Neuron (in vitro differentiated cells): ENCODE measurements around the gene MLC1.

Experiments used
- H2AFZ ChIP-seq: one replicate; pipeline ENCODE4 v1.6.1; 2013; ENCODE audit warnings: low read depth, mild to moderate bottlenecking, inconsistent platforms, low read length, moderate library complexity
- H3K27me3 ChIP-seq: one replicate; pipeline ENCODE4 v1.6.1; 2013; ENCODE audit warnings: low read length; ENCODE audit not compliant: insufficient read depth
- H3K36me3 ChIP-seq: one replicate; pipeline ENCODE4 v1.6.1; 2013; ENCODE audit warnings: low read length; ENCODE audit not compliant: insufficient read depth
- H3K4me1 ChIP-seq: one replicate; pipeline ENCODE4 v1.6.1; 2013; ENCODE audit warnings: low read length; ENCODE audit not compliant: insufficient read depth
- H3K4me3 ChIP-seq: 2 replicates; pipeline ENCODE4 v1.5.1; 2013; ENCODE audit warnings: mild to moderate bottlenecking, low read length, moderate library complexity
- H3K9me3 ChIP-seq: one replicate; pipeline ENCODE4 v1.6.1; 2013; ENCODE audit warnings: low read length

The MLC1 gene

DNA sequence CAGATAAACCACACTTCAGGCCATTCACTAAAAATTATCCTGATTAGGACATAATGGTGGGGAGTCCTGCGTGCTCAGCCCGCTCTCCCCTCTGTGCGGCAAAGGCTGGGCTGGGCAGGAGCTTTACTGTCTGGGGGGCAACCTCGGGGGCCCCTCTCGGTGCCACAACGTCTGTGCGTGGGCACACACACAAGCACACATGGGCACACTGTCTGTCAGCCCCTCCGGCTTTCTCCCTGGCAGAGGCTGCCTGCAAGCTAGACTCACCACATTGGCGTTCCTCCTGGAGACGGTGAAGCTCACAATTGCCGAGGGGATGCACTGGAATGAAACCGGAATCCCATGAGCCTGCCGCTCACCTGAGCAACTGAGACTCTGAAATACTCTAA is 5.2 kb downstream of the MLC1 start:
- no peak overlapping the region for H2AFZ ChIP-seq
- no peaks in the 10 kb centered on the region for H3K27me3 ChIP-seq
- no peak overlapping the region for H3K4me3 ChIP-seq
- H3K9me3 ChIP-seq, result no peaks in the 10 kb centered on the region
- H3K36me3 ChIP-seq, result no peaks in the 10 kb centered on the region
- H3K4me1 ChIP-seq, result peaks cover 8% of the 10 kb centered on the region

DNA sequence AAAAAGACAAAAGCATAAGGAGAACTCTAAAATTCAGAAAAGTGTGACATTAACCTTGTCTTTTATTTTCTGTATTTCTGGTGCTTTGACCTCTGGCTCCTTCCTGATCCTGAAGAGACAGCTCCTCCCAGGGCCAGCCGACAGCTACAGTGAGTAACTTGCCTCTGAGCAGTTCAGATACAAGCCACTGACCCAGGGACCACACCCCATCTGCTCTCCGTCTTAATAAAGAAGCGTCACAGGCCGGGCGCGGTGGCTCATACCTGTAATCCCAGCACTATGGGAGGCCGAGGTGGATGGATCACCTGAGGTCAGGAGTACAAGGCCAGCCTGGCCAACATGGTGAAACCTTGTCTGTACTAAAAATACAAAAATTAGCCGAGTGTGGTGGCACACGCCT is 6.5 kb downstream of the MLC1 start:
- Histone ChIP-seq H3K4me1 (peaks cover 8% of the 10 kb centered on the region), H2AFZ (no peak overlapping the region), H3K36me3 (no peaks in the 10 kb centered on the region), H3K9me3 (no peaks in the 10 kb centered on the region), H3K27me3 (no peaks in the 10 kb centered on the region), H3K4me3 (no peak overlapping the region)

DNA sequence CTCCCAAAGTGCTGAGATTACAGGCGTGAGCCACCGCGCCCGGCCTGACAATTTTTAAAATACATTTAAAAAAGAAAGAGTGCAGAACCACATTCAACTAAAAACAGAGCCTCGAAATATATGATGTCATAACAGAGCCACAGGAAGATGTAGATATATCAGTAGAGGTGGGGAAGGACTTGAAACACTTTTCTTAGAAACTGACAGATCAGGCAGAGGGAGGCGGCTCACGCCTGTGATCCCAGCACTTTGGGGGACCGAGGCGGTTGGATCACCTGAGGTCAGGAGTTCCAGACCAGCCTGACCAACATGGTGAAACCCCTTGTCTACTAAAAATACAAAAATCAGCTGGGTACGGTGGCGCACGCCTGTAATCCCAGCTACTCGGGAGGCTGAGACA is 7.0 kb downstream of the MLC1 start:
- no peak overlapping the region for H3K4me3 ChIP-seq
- H3K27me3 ChIP-seq, result no peaks in the 10 kb centered on the region
- H3K9me3 ChIP-seq, result no peaks in the 10 kb centered on the region
- H3K36me3 ChIP-seq, result no peaks in the 10 kb centered on the region
- H3K4me1 ChIP-seq, result peaks cover 5% of the 10 kb centered on the region
- no peak overlapping the region for H2AFZ ChIP-seq

GRCh38 chr22:50076646-50077535 is 8.3 kb downstream of the MLC1 start:
- no peaks in the 10 kb centered on the region for H3K27me3 ChIP-seq
- peaks cover 4% of the 10 kb centered on the region for H3K4me1 ChIP-seq
- H3K4me3 ChIP-seq, result no peak overlapping the region
- H3K36me3 ChIP-seq, result no peaks in the 10 kb centered on the region
- H2AFZ ChIP-seq, result no peak overlapping the region
- H3K9me3 ChIP-seq, result no peaks in the 10 kb centered on the region

GRCh38 chr22:50074551-50075530 is 10.4 kb downstream of the MLC1 start:
- no peak overlapping the region for H2AFZ ChIP-seq
- H3K27me3 ChIP-seq, result no peaks in the 10 kb centered on the region
- no peaks in the 10 kb centered on the region for H3K36me3 ChIP-seq
- H3K9me3 ChIP-seq, result no peaks in the 10 kb centered on the region
- peaks cover 4% of the 10 kb centered on the region for H3K4me1 ChIP-seq
- H3K4me3 ChIP-seq, result no peak overlapping the region

DNA sequence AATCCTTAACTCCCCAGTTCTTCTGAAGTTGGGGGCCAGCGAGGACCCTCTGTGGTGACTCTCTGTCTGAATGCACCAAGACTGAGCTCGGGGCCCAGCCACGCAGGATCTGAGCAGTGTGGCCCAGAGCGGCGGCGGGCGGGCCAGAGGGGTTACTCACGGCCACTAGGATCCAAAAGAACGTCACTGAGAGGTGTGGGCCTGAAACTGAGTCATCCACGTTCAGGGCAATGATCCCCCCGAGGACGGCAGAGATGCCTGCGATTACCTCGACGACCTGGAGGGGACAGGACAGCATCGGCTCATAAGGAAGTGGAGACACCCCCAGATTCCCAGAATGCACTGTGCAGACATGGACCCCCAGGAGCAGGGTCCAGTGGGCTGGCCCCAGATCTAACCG is 11.2 kb downstream of the MLC1 start:
- H3K4me3 ChIP-seq, result no peak overlapping the region
- no peaks in the 10 kb centered on the region for H3K27me3 ChIP-seq
- H3K4me1 ChIP-seq, result peaks cover 4% of the 10 kb centered on the region
- H3K9me3 ChIP-seq, result no peaks in the 10 kb centered on the region
- H2AFZ ChIP-seq, result no peak overlapping the region
- H3K36me3 ChIP-seq, result no peaks in the 10 kb centered on the region

GRCh38 chr22:50072714-50073538 is 12.3 kb downstream of the MLC1 start:
- Histone ChIP-seq H3K4me1 (peaks cover 4% of the 10 kb centered on the region), H3K27me3 (no peaks in the 10 kb centered on the region), H2AFZ (no peak overlapping the region), H3K9me3 (no peaks in the 10 kb centered on the region), H3K36me3 (no peaks in the 10 kb centered on the region), H3K4me3 (no peak overlapping the region)

DNA sequence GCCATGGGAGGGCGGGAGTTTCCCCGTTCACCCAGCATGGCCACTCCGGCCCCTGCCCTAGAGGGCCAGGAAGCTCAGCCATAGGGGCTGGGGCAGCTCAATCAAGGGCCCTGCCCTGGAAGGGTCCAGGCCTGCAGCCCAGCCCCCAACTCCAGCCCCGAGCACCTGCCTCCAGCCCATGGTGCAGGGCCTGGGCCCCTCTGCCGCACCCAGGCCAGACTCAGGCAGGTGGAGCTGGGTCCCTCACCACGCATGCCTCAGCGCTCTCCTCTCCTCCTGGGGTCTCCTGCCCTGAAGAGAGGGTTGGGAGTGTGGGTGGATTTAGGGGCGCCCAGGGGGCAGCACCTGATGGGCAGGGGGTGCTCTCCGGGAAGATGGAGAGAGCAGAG is 13.1 kb downstream of the MLC1 start:
- Histone ChIP-seq H3K27me3 (no peaks in the 10 kb centered on the region), H3K36me3 (no peaks in the 10 kb centered on the region), H3K4me3 (no peak overlapping the region), H3K4me1 (peaks cover 4% of the 10 kb centered on the region), H2AFZ (no peak overlapping the region), H3K9me3 (no peaks in the 10 kb centered on the region)

GRCh38 chr22:50071432-50072166 is 13.6 kb downstream of the MLC1 start:
- Histone ChIP-seq H3K36me3 (no peaks in the 10 kb centered on the region), H2AFZ (no peak overlapping the region), H3K9me3 (no peaks in the 10 kb centered on the region), H3K27me3 (no peaks in the 10 kb centered on the region), H3K4me1 (peaks cover 4% of the 10 kb centered on the region), H3K4me3 (no peak overlapping the region)

- H3K36me3 ChIP-seq, result no peaks in the 10 kb centered on the region
- no peaks in the 10 kb centered on the region for H3K9me3 ChIP-seq
- no peaks in the 10 kb centered on the region for H3K4me1 ChIP-seq
- no peak overlapping the region for H2AFZ ChIP-seq
- H3K27me3 ChIP-seq, result no peaks in the 10 kb centered on the region
- no peak overlapping the region for H3K4me3 ChIP-seq
These were observed 14.9 kb downstream of the MLC1 start for GRCh38 chr22:50070366-50070765.

- no peaks in the 10 kb centered on the region for H3K4me1 ChIP-seq
- H3K27me3 ChIP-seq, result no peaks in the 10 kb centered on the region
- H3K4me3 ChIP-seq, result no peak overlapping the region
- H3K9me3 ChIP-seq, result no peaks in the 10 kb centered on the region
- H3K36me3 ChIP-seq, result no peaks in the 10 kb centered on the region
- H2AFZ ChIP-seq, result no peak overlapping the region
These were observed 17.1 kb downstream of the MLC1 start for GRCh38 chr22:50068096-50068495.

DNA sequence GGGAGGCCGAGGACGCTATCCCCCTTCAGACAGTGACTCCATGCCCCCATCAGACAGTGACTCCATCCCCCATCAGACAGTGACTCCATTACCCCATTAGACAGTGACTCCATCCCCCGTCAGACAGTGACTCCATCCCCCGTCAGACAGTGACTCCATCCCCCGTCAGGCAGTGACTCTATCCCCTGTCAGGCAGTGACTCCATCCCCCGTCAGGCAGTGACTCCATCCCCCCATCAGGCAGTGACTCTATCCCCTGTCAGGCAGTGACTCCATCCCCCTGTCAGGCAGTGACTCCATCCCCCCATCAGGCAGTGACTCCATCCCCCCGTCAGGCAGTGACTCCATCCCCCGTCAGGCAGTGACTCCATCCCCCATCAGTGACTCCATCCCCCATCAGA is 18.0 kb downstream of the MLC1 start:
- no peak overlapping the region for H2AFZ ChIP-seq
- no peaks in the 10 kb centered on the region for H3K4me1 ChIP-seq
- no peaks in the 10 kb centered on the region for H3K9me3 ChIP-seq
- no peak overlapping the region for H3K4me3 ChIP-seq
- no peaks in the 10 kb centered on the region for H3K27me3 ChIP-seq
- H3K36me3 ChIP-seq, result no peaks in the 10 kb centered on the region
